GM23248 (cell line): Measurements from ENCODE around the gene SIPA1.

Source experiments
- EZH2 ChIP-seq: fragments of 200-600 bp; sonication (generic); IDR thresholded peaks from 2 replicates; pipeline ENCODE4 v1.6.1; 2018; ENCODE audit warnings: antibody characterized with exemption, mild to moderate bottlenecking; ENCODE audit not compliant: insufficient read depth, poor library complexity, severe bottlenecking
- EZH2phosphoT487 ChIP-seq: fragments of 200-600 bp; sonication (generic); IDR thresholded peaks from 2 replicates; pipeline ENCODE4 v1.6.1; 2018; ENCODE audit warnings: antibody characterized with exemption, moderate library complexity, mild to moderate bottlenecking, low read depth; ENCODE audit not compliant: insufficient read depth

DNA sequence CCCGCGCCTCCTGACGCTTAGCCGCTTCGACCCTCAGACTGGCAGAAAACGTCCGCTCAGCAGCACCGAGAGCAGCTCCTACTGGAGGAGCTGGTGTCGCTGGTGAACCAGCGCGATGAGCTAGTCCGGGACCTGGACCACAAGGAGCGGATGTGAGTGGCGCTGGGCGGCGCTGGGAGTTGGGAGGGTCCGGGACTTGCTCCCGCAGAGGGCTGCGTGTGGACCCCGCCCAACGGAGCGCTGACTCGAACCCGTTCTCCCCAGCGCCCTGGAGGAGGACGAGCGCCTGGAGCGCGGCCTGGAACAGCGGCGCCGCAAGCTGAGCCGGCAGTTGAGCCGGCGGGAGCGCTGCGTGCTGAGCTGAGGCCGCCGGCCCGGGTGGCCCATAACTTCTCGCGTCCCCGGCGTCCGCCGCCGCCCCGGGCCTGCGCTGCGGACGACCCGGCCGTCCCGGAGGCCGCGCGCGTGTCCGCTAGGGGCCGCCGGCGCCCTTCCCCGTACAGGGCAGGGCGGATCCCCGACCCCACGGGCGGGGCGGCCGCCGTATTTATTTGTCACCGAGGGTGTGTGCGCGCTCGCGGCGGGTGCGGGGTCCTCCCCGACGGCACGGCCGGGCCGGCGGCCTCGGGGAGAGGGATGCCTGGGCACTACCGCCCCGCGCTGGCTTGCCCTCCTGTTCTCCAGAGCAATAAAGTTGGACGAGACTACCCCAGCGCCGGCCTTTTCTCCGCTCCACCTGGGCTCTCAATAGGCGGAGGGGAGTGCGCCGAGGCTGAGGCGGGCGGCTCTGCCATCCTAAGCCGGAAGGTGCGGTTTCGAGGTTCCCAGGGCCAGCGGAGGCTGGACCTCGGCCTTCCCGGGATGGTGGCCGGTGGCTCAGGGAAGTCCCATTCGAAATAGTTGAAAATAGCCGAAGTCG, 45.7 kb upstream of the SIPA1 start:
- TF ChIP-seq EZH2phosphoT487, result no peak
- TF ChIP-seq EZH2, result no peak
